Kidney (tissue), 14 donors: ENCODE results near the gene TGFBR3. TPM values are rescaled to one million over a fixed set of nuclear protein-coding genes. Genes with fewer than 3 reads are reported as not detected.
A peak's percentile ranks its signal among the peaks of the same experiment; 100 is the strongest.

Experiments
- DNase-seq, 5 donors: peaks; one replicate each; pipeline ENCODE4 v3.0.0-alpha.2; 2013 to 2020
- FAIRE-seq: peaks from 2 replicates; lab custom pipeline; 2012; peaks lifted over from hg19 to GRCh38; lab: Jason Lieb, UNC
- H3K27ac ChIP-seq, 2 donors: one replicate each; pipeline ENCODE4 v1.7.0; 2013; ENCODE audit warnings: low read depth in 2 of 2, low read length in 2 of 2, inconsistent platforms in 1 of 2
- H3K27me3 ChIP-seq: one replicate; pipeline ENCODE4 v1.7.1; 2013; ENCODE audit warnings: low read length, inconsistent platforms; ENCODE audit not compliant: control insufficient read depth, insufficient read depth
- H3K36me3 ChIP-seq, 3 donors: one replicate each; pipeline versions ENCODE4 v1.7.0 to v1.7.1; 2013; ENCODE audit warnings: low read length in 3 of 3, control low read depth in 1 of 3, inconsistent platforms in 1 of 3; ENCODE audit not compliant: insufficient read depth in 3 of 3, control insufficient read depth in 2 of 3
- H3K4me1 ChIP-seq, 3 donors: one replicate each; pipeline versions ENCODE4 v1.7.0 to v1.7.1; 2013; ENCODE audit warnings: low read length in 3 of 3, inconsistent platforms in 1 of 3, low read depth in 1 of 3; ENCODE audit not compliant: control insufficient read depth in 2 of 3, insufficient read depth in 2 of 3
- H3K4me3 ChIP-seq, 3 donors: one replicate each; pipeline versions ENCODE4 v1.7.0 to v1.8.1; 2013; ENCODE audit warnings: low read length in 3 of 3, control low read depth in 1 of 3, inconsistent platforms in 1 of 3
- H3K9ac ChIP-seq, 3 donors: one replicate each; pipeline versions ENCODE4 v1.7.0 to v1.7.1; 2013; ENCODE audit warnings: low read length in 3 of 3, control low read depth in 1 of 3, inconsistent platforms in 1 of 3
- H3K9me3 ChIP-seq, 3 donors: one replicate each; pipeline versions ENCODE4 v1.7.0 to v1.7.1; 2013; ENCODE audit warnings: low read length in 3 of 3, control low read depth in 1 of 3, inconsistent platforms in 1 of 3; ENCODE audit not compliant: control insufficient read depth in 2 of 3, insufficient read depth in 1 of 3
- intact Hi-C: fragments of 100-400 bp; cut with DNase I; formaldehyde crosslinking; loops from one replicate; pipeline ENCODE4 v1.11.1; 2022
- polyA plus RNA-seq: library from polyadenylated mRNA; stranded (reverse); fragments of 350-450 nt; fragmentation: Illumina TruSeq; extraction: RNeasy Lipid Tissue Mini Kit (QIAGEN cat#74804); gene quantifications from one replicate; pipeline ENCODE4 v1.2.3, GENCODE V29; 2014; ENCODE audit warnings: low read depth, low replicate concordance; ENCODE audit not compliant: insufficient read depth
- total RNA-seq: library from RNA; stranded (reverse); fragmentation: NEBNext Ultra II Directional; extraction: Animal tissue kit (Norgen Biotek cat#: 25700); gene quantifications from one replicate; pipeline ENCODE4 v1.2.1, GENCODE V29; 2021
- TF ChIP-seq, protein P1 (sequence below): IDR thresholded peaks from 3 replicates; pipeline ENCODE4 v1.5.1; 2012; ENCODE audit warnings: mild to moderate bottlenecking, moderate library complexity, borderline replicate concordance; ENCODE audit not compliant: insufficient read depth; ENCODE audit errors: extremely low read depth
- donor health status: control.
- donor health status: control.
- donor health status: control.
- donor health status: control.
- donor health status: control.
- donor health status: DM: yes; HTN: yes; CAD: no.
- donor health status: Normal renal cell carcinoma (clear cell type).

The TGFBR3 gene
- total and polyA plus RNA-seq, 2 donors from 2014 or later: 15.8 to 57.9 TPM

DNA sequence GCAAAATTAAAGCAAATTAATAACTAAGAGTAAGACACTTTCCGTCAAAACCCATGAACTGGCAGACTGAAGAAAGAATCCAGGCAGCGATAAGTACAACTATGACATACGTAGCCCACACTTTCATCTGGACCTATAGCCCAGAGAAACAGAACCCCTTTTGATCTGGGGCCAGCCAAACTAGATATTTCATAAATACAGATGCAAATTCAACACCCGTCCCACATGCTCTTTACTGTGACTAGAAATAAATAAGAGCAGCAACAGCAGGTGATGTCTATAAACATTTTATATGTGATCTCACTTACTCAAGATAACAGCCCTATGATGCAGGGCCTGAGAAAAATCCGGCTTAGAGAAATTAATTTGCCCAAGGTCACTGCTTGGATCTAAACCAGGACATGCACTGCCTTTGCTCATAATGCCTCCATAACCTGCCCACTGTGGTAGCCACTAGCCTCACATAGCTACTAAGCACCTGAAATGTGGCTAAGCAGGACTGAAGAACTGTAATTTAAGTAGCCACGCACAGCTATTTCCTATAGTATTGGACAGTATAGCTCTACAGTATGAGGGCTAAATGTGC, 130.2 kb downstream of the TGFBR3 start:
- no peak overlapping the region for H3K4me3 ChIP-seq
- DNase-seq (no peak), FAIRE-seq (no peak)
- H3K9ac ChIP-seq: no peak overlapping the region
- intact Hi-C loops: no loop called here
- H3K36me3 ChIP-seq: peaks cover 0 to 11% (median 3%) of the 10 kb centered on the region in 3 donors
- TF ChIP-seq, protein P1, sequence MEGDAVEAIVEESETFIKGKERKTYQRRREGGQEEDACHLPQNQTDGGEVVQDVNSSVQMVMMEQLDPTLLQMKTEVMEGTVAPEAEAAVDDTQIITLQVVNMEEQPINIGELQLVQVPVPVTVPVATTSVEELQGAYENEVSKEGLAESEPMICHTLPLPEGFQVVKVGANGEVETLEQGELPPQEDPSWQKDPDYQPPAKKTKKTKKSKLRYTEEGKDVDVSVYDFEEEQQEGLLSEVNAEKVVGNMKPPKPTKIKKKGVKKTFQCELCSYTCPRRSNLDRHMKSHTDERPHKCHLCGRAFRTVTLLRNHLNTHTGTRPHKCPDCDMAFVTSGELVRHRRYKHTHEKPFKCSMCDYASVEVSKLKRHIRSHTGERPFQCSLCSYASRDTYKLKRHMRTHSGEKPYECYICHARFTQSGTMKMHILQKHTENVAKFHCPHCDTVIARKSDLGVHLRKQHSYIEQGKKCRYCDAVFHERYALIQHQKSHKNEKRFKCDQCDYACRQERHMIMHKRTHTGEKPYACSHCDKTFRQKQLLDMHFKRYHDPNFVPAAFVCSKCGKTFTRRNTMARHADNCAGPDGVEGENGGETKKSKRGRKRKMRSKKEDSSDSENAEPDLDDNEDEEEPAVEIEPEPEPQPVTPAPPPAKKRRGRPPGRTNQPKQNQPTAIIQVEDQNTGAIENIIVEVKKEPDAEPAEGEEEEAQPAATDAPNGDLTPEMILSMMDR: no peak
- H3K4me1 ChIP-seq: peaks cover 0 to 4% (median 3%) of the 10 kb centered on the region in 3 donors
- no peaks in the 10 kb centered on the region for H3K27me3 ChIP-seq
- no peaks in the 10 kb centered on the region for H3K9me3 ChIP-seq
- peak overlapping the region in 1 of 2 donors; percentile 8 for H3K27ac ChIP-seq

DNA sequence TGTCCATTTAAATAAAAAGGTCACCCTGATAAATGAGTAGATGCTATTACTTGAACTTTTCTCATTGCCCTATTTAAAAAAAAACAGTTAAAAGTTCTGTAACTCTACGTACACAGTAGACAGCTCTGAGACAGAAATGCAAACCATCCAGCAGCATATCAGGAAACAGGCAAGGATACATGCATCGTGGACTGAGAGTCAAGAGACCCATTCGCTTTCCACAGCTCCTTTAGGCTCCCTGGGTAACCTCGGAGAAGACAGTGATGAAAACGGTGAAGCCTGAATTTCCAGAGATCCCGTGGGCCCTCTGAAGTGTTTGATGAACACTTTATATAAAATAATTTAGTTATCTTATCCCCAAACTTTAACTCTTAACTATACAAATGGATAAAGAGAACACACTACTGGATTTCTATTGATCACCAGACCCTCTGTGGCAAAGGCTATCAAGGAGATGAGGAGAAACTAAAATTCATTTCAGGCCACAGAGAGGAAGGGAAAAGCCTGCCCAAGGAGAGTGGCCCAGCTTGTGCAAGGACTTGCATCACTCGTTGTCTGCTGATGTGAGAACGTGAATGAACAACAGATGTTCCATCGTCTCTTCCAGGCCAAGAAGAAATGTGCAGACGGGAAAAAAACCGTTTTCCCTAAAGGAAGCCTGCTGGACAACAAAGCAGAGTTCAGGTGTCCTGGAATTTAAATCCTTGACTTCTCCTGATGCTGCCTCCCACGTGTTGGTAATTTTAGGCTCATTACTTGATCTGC, 131.0 kb downstream of the TGFBR3 start:
- no peaks in the 10 kb centered on the region for H3K9me3 ChIP-seq
- FAIRE-seq (no peak), DNase-seq (no peak)
- peak overlapping the region in 1 of 2 donors; percentile 8 for H3K27ac ChIP-seq
- H3K27me3 ChIP-seq: no peaks in the 10 kb centered on the region
- H3K36me3 ChIP-seq: peaks cover 0 to 11% (median 3%) of the 10 kb centered on the region in 3 donors
- intact Hi-C loops: no loop called here
- H3K4me3 ChIP-seq: no peak overlapping the region
- TF ChIP-seq, protein P1: no peak
- H3K9ac ChIP-seq: no peak overlapping the region
- H3K4me1 ChIP-seq: peaks cover 0 to 10% (median 3%) of the 10 kb centered on the region in 3 donors

DNA sequence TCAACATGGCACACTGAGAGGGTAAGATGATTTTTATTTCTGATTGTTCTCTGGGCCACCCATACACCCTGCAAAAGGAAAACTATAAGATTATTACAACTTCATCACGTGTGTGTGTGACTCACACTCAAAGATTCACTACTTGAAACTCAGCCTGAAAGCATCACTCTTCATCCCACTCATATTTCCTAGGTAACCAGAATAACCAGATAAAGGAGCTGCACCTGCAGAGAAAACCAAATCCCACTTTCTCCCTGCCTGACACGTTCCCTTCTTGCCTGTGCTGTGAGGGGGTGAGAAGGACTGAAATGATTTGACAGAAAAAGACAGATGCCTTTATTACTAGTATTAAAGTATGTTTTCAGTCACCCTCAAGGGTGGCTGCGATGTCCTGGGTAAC, 131.6 kb downstream of the TGFBR3 start:
- Histone ChIP-seq H3K9ac (no peak overlapping the region), H3K4me1 (peaks cover 0 to 10% (median 3%) of the 10 kb centered on the region in 3 donors)

More for the DNA sequence above, 131.6 kb downstream of the TGFBR3 start:
- peaks cover 0 to 11% (median 3%) of the 10 kb centered on the region in 3 donors for H3K36me3 ChIP-seq
- H3K4me3 ChIP-seq: no peak overlapping the region
- TF ChIP-seq, protein P1: no peak
- FAIRE-seq (no peak), DNase-seq (no peak)
- no peaks in the 10 kb centered on the region for H3K27me3 ChIP-seq
- no peaks in the 10 kb centered on the region for H3K9me3 ChIP-seq
- H3K27ac ChIP-seq: no peak overlapping the region
- intact Hi-C loops: no loop called here
